GM12875 (cell line): Measurements from ENCODE around the gene GALC.

Source experiments
- H3K4me3 ChIP-seq: one replicate; pipeline ENCODE4 v1.5.1; 2011; ENCODE audit warnings: low read depth, low read length, control low read depth
- TF ChIP-seq, protein P1 (sequence below): IDR thresholded peaks from 2 replicates; pipeline ENCODE4 v1.5.1; 2011; ENCODE audit warnings: low read depth, mild to moderate bottlenecking, control low read depth, inconsistent platforms, low read length, moderate library complexity, borderline replicate concordance; ENCODE audit not compliant: insufficient read depth

Gene GALC

DNA sequence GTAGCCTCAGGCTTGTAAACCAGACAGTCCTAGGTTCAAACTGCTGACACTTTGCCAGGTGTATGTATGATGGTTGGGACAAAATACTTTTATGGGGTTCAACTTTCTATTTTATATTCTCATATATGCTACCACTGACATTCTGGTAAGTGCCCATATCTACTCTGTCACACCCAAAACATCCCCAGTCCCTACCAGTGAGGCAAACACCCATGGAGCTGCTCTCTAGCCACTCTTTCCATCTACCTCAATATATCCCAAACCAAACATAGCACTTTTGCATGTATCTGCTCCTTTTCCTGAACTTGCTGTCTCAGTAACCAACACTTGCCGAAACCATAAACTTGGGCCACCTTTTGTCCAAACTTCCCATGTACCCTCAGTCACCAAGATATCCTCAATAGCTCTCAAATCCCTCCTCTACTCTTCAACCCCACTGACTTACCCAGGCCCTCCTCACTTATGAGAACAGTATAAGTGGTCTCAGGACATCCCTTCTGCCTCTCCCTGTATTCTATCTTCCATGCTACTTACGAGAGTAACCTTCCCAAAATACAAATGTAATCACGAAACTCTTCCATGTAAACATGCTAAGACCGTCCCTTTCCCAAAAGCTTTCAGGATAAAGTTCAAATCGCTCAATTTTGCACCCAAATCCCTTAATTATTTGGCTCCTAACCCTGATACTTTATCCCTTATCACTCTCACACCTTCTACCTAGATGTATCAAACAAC, 3.6 kb downstream of the GALC start:
- TF ChIP-seq, protein P1, sequence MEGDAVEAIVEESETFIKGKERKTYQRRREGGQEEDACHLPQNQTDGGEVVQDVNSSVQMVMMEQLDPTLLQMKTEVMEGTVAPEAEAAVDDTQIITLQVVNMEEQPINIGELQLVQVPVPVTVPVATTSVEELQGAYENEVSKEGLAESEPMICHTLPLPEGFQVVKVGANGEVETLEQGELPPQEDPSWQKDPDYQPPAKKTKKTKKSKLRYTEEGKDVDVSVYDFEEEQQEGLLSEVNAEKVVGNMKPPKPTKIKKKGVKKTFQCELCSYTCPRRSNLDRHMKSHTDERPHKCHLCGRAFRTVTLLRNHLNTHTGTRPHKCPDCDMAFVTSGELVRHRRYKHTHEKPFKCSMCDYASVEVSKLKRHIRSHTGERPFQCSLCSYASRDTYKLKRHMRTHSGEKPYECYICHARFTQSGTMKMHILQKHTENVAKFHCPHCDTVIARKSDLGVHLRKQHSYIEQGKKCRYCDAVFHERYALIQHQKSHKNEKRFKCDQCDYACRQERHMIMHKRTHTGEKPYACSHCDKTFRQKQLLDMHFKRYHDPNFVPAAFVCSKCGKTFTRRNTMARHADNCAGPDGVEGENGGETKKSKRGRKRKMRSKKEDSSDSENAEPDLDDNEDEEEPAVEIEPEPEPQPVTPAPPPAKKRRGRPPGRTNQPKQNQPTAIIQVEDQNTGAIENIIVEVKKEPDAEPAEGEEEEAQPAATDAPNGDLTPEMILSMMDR = no peak
- no peak overlapping the region for H3K4me3 ChIP-seq

DNA sequence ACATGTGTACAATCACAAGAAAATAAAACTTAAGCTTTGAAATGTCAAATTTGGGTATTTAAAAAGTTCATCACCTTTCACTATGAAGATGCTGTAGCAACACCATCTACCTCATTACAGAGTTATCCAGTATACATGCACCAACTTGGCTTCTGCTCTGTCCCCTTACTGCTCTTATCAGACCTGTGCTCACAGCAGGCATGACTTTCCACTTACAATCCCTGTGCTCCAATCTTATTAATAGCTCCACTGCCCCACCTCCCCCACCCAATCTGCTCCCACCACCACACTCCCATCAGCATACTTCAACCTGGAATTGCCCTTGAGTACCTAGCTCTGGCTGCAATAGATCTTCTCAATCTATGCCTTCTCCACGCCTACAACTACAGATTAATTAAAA, 13.3 kb downstream of the GALC start:
- TF ChIP-seq, protein P1 = no peak
- H3K4me3 ChIP-seq = no peak overlapping the region

DNA sequence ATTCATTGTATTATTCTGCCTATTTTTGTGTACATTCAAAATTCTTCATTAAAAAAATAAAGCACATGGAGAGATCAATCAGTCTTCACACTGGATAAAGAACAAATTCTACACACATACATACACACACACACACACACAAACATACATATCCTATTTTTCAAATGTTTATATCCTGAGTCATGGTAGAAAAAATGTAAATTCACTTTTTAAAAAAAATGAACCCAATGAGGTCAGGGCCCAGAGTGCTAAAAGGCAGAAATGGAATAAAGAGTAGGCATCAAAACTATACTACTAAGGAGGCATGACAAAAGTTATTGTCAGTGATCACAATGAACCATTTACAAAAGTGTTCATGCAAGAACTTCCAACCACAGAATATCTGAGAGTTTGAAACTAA, 17.3 kb downstream of the GALC start:
- TF ChIP-seq, protein P1 = no peak

DNA sequence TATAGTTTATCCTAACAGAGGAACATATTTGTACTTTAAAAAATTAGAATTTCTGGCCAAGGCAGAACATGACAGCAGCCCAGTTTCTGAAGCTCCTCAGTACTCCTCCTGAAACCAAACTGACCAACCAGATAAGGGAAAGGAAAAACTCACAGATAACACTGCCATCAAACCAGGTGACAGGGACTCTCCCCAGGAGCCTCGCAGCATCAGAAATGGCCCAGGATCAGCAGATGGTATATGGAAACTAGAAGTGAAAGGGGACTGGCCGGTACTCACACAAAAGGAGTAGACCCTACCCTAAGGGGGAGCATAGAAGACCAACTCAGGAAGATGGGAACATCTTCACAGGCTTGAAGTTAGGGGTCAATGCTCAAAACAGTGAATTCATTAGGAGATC, 22.0 kb downstream of the GALC start:
- TF ChIP-seq, protein P1 = no peak
- H3K4me3 ChIP-seq = no peak overlapping the region

More for the DNA sequence above, 17.3 kb downstream of the GALC start:
- H3K4me3 ChIP-seq = no peak overlapping the region

DNA sequence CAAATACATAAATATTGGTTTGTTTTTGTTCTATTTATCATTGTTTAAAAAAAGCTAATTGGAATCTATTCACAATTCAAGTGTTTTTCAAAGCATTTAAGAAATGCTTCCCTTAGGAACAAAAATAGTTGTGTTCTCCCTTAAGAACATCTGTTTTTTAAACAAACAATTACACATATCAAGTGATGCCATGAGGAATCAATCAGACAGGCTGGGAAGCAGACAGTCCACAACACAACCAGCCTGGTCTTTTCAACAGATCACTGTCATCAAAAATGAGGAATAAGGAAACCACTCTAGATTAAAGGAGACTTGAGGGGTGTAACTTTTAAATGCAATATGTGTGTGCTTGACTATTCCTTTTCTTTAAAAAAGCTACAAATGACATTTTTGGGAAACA, 25.5 kb downstream of the GALC start:
- TF ChIP-seq, protein P1 = no peak
- no peak overlapping the region for H3K4me3 ChIP-seq

DNA sequence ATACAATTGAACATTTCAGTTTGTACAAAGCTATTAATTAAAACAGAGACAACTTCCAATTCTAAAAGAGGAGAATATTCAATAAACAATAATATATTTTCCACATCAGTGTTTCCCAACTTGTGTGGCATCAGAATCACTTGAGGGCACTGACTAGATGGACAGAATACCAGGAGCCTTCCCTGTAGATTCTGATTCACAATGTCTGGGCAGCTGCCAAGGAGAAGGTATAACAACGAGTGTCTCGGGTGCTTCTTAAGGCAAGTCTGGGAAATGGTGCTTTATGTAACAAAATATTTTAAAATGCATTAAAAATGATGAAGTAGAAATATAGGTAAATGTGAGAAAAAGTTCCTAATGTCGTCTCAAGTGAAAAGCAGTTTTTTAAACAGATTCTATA, 26.2 kb downstream of the GALC start:
- TF ChIP-seq, protein P1 = no peak
- H3K4me3 ChIP-seq = no peak overlapping the region

DNA sequence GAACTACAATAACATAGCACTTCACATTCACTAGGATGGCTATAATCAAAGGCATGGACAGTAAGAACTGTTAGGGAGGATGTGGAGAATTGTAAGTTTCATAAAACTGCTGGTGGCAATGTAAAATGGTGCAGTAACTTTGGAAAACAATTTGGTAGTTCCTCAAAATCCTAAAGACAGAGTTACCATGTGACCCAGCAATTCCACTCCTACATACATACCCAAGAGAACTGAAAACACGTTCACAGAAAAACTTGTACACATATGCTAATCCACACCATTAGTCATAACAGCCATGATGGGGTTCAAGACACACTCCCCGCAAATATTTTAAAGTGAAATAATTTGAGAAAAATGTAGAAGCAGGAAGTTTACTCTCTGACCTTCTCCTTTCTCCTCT, 31.7 kb downstream of the GALC start:
- TF ChIP-seq, protein P1 = no peak
- H3K4me3 ChIP-seq = no peak overlapping the region
